Endothelial cell (in vitro differentiated cells): ENCODE measurements around the gene LRRC2. TPM values are rescaled to one million over a fixed set of nuclear protein-coding genes. Genes with fewer than 3 reads are reported as not detected.

Experiments used
- DNase-seq: peaks from one replicate; pipeline ENCODE4 v3.0.0; 2021; ENCODE audit warnings: low spot score
- H3K27ac Mint-ChIP-seq: one replicate; pipeline ENCODE4 v1.8.0; 2021; ENCODE audit warnings: mixed read lengths, inconsistent platforms; ENCODE audit not compliant: unreplicated experiment
- H3K27me3 Mint-ChIP-seq: one replicate; pipeline ENCODE4 v1.8.0; 2021; ENCODE audit warnings: mild to moderate bottlenecking, moderate library complexity, mixed read lengths, inconsistent platforms; ENCODE audit not compliant: unreplicated experiment
- H3K36me3 Mint-ChIP-seq: one replicate; pipeline ENCODE4 v1.8.0; 2021; ENCODE audit warnings: mild to moderate bottlenecking, low read depth, mixed read lengths, inconsistent platforms; ENCODE audit not compliant: unreplicated experiment
- H3K4me1 Mint-ChIP-seq: one replicate; pipeline ENCODE4 v1.8.0; 2021; ENCODE audit warnings: mild to moderate bottlenecking, mixed read lengths, inconsistent platforms; ENCODE audit not compliant: unreplicated experiment
- H3K4me3 Mint-ChIP-seq: one replicate; pipeline ENCODE4 v1.8.0; 2021; ENCODE audit warnings: mild to moderate bottlenecking, mixed read lengths, inconsistent platforms; ENCODE audit not compliant: unreplicated experiment
- H3K9me3 Mint-ChIP-seq: one replicate; pipeline ENCODE4 v1.8.0; 2021; ENCODE audit warnings: mixed read lengths, inconsistent platforms; ENCODE audit not compliant: unreplicated experiment
- total RNA-seq: library from RNA; stranded (reverse); fragmentation: NEBNext Ultra II Directional; extraction: Animal tissue kit (Norgen Biotek cat#: 25700); gene quantifications from one replicate; pipeline ENCODE4 v1.2.1, GENCODE V29; 2021; ENCODE audit not compliant: unreplicated experiment
- TF ChIP-seq, protein P1 (sequence below): fragments of 200-600 bp; sonication (generic); IDR thresholded peaks from one replicate; pipeline ENCODE4 v1.5.0; 2021; ENCODE audit warnings: antibody characterized with exemption; ENCODE audit not compliant: unreplicated experiment

Gene LRRC2
- total RNA-seq, 1 donor from 2014 or later: 0.23 TPM

DNA sequence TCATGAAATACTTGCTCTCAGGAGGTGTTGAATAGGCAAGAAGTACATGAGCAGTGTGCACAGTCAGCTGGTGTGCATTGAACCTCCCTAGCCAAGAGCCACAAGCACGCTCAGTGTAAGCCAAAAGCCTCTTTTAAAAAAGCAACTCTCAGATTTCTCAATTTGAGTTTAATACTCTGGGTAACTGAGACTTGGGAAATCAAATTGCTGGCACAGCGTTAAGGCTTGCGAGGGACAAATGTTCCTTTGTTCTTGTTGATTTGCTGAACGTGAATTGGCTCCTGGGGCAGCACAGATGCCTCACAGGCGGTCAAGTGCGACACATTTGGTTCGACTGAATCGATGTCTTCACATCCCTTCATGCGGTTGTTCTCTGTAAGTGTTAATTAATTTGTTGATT, 46.2 kb upstream of the LRRC2 start, which contains the start of gene FAM240A:
FAM240A (plus strand) TSS at position 202 of the 400 bp plus-strand sequence; CDS start at position 361, 159 bp downstream.
- TF ChIP-seq, protein P1, sequence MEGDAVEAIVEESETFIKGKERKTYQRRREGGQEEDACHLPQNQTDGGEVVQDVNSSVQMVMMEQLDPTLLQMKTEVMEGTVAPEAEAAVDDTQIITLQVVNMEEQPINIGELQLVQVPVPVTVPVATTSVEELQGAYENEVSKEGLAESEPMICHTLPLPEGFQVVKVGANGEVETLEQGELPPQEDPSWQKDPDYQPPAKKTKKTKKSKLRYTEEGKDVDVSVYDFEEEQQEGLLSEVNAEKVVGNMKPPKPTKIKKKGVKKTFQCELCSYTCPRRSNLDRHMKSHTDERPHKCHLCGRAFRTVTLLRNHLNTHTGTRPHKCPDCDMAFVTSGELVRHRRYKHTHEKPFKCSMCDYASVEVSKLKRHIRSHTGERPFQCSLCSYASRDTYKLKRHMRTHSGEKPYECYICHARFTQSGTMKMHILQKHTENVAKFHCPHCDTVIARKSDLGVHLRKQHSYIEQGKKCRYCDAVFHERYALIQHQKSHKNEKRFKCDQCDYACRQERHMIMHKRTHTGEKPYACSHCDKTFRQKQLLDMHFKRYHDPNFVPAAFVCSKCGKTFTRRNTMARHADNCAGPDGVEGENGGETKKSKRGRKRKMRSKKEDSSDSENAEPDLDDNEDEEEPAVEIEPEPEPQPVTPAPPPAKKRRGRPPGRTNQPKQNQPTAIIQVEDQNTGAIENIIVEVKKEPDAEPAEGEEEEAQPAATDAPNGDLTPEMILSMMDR: no peak
- H3K36me3 Mint-ChIP-seq: no peaks in the 10 kb centered on the region
- peaks cover 1% of the 10 kb centered on the region for H3K27me3 Mint-ChIP-seq
- H3K4me3 Mint-ChIP-seq: no peak within 1 kb of the TSS
- H3K27ac Mint-ChIP-seq: no peak within 1 kb of the TSS
- H3K4me1 Mint-ChIP-seq: no peaks in the 10 kb centered on the region
- H3K9me3 Mint-ChIP-seq: no peaks in the 10 kb centered on the region
- DNase-seq: no peak

GRCh38 chr3:46609944-46610722, 44.0 kb upstream of the LRRC2 start:
- no peak overlapping the region for H3K27ac Mint-ChIP-seq
- H3K36me3 Mint-ChIP-seq: no peaks in the 10 kb centered on the region
- TF ChIP-seq, protein P1: no peak

GRCh38 chr3:46609212-46609721, 43.2 kb upstream of the LRRC2 start:
- H3K4me1 Mint-ChIP-seq: no peaks in the 10 kb centered on the region
- TF ChIP-seq, protein P1: no peak
- H3K4me3 Mint-ChIP-seq: no peak overlapping the region
- no peak overlapping the region for H3K27ac Mint-ChIP-seq
- H3K9me3 Mint-ChIP-seq: no peaks in the 10 kb centered on the region
- no peak for DNase-seq
- no peaks in the 10 kb centered on the region for H3K36me3 Mint-ChIP-seq
- H3K27me3 Mint-ChIP-seq: peaks cover 1% of the 10 kb centered on the region

More at GRCh38 chr3:46609944-46610722, 44.0 kb upstream of the LRRC2 start:
- no peak overlapping the region for H3K4me3 Mint-ChIP-seq
- no peaks in the 10 kb centered on the region for H3K9me3 Mint-ChIP-seq
- no peak for DNase-seq
- H3K4me1 Mint-ChIP-seq: no peaks in the 10 kb centered on the region
- no peaks in the 10 kb centered on the region for H3K27me3 Mint-ChIP-seq

GRCh38 chr3:46607603-46608028, 41.5 kb upstream of the LRRC2 start:
- Mint-ChIP-seq H3K9me3 (no peaks in the 10 kb centered on the region), H3K4me1 (no peaks in the 10 kb centered on the region), H3K27me3 (peaks cover 1% of the 10 kb centered on the region), H3K36me3 (no peaks in the 10 kb centered on the region), H3K4me3 (no peak overlapping the region), H3K27ac (no peak overlapping the region)
- TF ChIP-seq, protein P1: peak; percentile 31
- peak; percentile 35 for DNase-seq

GRCh38 chr3:46604127-46604526, 38.0 kb upstream of the LRRC2 start:
- Mint-ChIP-seq H3K27me3 (peaks cover 4% of the 10 kb centered on the region), H3K4me3 (no peak overlapping the region), H3K4me1 (no peaks in the 10 kb centered on the region), H3K27ac (no peak overlapping the region), H3K9me3 (no peaks in the 10 kb centered on the region), H3K36me3 (no peaks in the 10 kb centered on the region)
- TF ChIP-seq, protein P1: no peak
- DNase-seq: no peak
